SK-N-SH (cell line): ENCODE data around the gene RWDD3. TPM values are rescaled to one million over a fixed set of nuclear protein-coding genes. Genes with fewer than 3 reads are reported as not detected.

Experiments used
- CTCF ChIA-PET: fragments of 300-600, 350-600 bp; formaldehyde crosslinking; extraction: SDS; loops from one replicate; lab custom pipeline; 2021; lab: Yijun Ruan, JAX
- POLR2A ChIA-PET: fragments of 350-600 bp; sonication (Branson Sonifier 250); formaldehyde crosslinking; extraction: SDS; loops from one replicate; lab custom pipeline; 2020; ENCODE audit warnings: antibody characterized with exemption, inconsistent platforms; lab: Yijun Ruan, JAX
- DNase-seq: peaks from one replicate; pipeline ENCODE4 v3.0.0; 2012
- H2AFZ ChIP-seq: fragments of 200-600 bp; sonication (generic); 2 replicates; pipeline ENCODE4 v1.8.1; 2016; ENCODE audit warnings: antibody characterized with exemption, mild to moderate bottlenecking, low read depth
- H3F3A ChIP-seq: fragments of 200-600 bp; sonication (generic); replicated peaks from 2 replicates; pipeline ENCODE3; 2016; ENCODE audit warnings: antibody characterized with exemption, mild to moderate bottlenecking; ENCODE audit not compliant: insufficient read depth
- H3K27ac ChIP-seq, 2 experiments: fragments of 200-500 bp in 1 of 2; fragments of 200-600 bp in 1 of 2; sonication (Bioruptor generic) in 1 of 2; sonication (generic), shearing (Covaris generic) in 1 of 2; 2 replicates each; pipeline versions ENCODE4 v1.5.1 to v1.6.1; 2014 to 2016; ENCODE audit warnings: low read depth in 2 of 2, inconsistent platforms in 1 of 2, low read length in 1 of 2, mild to moderate bottlenecking in 1 of 2, mixed read lengths in 1 of 2
- H3K27me3 ChIP-seq: fragments of 200-600 bp; sonication (generic), shearing (Covaris generic); 2 replicates; pipeline ENCODE4 v1.6.1; 2016; ENCODE audit warnings: mixed run types; ENCODE audit not compliant: insufficient read depth
- H3K36me3 ChIP-seq, 2 experiments: fragments of 200-500 bp in 1 of 2; fragments of 200-600 bp in 1 of 2; sonication (Bioruptor generic) in 1 of 2; sonication (generic) in 1 of 2; replicated peaks in 1 of 2; 2 replicates each; pipeline versions ENCODE3 to v1.5.1; 2014 to 2016; ENCODE audit warnings: low read length in 1 of 2, mild to moderate bottlenecking in 1 of 2; ENCODE audit not compliant: insufficient read depth in 2 of 2, control insufficient read depth in 1 of 2
- H3K4me1 ChIP-seq, 2 experiments: fragments of 200-500 bp in 1 of 2; fragments of 200-600 bp in 1 of 2; sonication (Bioruptor generic) in 1 of 2; sonication (generic), shearing (Covaris generic) in 1 of 2; 2 replicates each; pipeline versions ENCODE4 v1.5.1 to v1.6.1; 2014 to 2016; ENCODE audit warnings: low read depth in 1 of 2, low read length in 1 of 2, mixed run types in 1 of 2; ENCODE audit not compliant: insufficient read depth in 2 of 2, control insufficient read depth in 1 of 2
- H3K4me2 ChIP-seq: fragments of 200-600 bp; sonication (generic), shearing (Covaris generic); 2 replicates; pipeline ENCODE4 v1.6.1; 2017; ENCODE audit warnings: mixed run types
- H3K4me3 ChIP-seq, 2 experiments: fragments of 200-500 bp in 1 of 2; fragments of 200-600 bp in 1 of 2; sonication (Bioruptor generic) in 1 of 2; sonication (generic), shearing (Covaris generic) in 1 of 2; 2 replicates each; pipeline versions ENCODE4 v1.5.1 to v1.8.1; 2014 to 2016; ENCODE audit warnings: low read depth in 2 of 2, inconsistent platforms in 1 of 2, low read length in 1 of 2, mild to moderate bottlenecking in 1 of 2, mixed read lengths in 1 of 2, moderate library complexity in 1 of 2
- H3K79me2 ChIP-seq: fragments of 200-600 bp; sonication (generic); 2 replicates; pipeline ENCODE4 v1.8.1; 2017; ENCODE audit warnings: mild to moderate bottlenecking; ENCODE audit not compliant: insufficient read depth
- H3K9ac ChIP-seq: fragments of 200-600 bp; sonication (generic); 2 replicates; pipeline ENCODE4 v1.6.1; 2017; ENCODE audit warnings: mixed run types
- H3K9me2 ChIP-seq: fragments of 200-600 bp; sonication (generic); 2 replicates; pipeline ENCODE4 v1.6.1; 2017; ENCODE audit warnings: mixed run types
- H3K9me3 ChIP-seq: fragments of 200-600 bp; sonication (generic); 2 replicates; pipeline ENCODE4 v1.6.1; 2017; ENCODE audit warnings: mixed run types, mild to moderate bottlenecking, moderate library complexity
- H4K20me1 ChIP-seq: fragments of 200-600 bp; sonication (generic); 2 replicates; pipeline ENCODE4 v1.6.1; 2017; ENCODE audit warnings: mild to moderate bottlenecking, mixed run types; ENCODE audit not compliant: insufficient read depth
- CHD2 ChIP-seq: fragments of 150-350 bp; IDR thresholded peaks from 2 replicates; pipeline ENCODE4 v1.6.1; 2018; ENCODE audit warnings: low read length; ENCODE audit not compliant: partially characterized antibody
- EZH2phosphoT487 ChIP-seq: fragments of 200-600 bp; sonication (generic); IDR thresholded peaks from 2 replicates; pipeline ENCODE4 v1.6.1; 2017; ENCODE audit warnings: low read depth, mixed run types, mild to moderate bottlenecking, antibody characterized with exemption, moderate library complexity, borderline replicate concordance
- FOXJ3 ChIP-seq: sonication (generic); formaldehyde crosslinking; IDR thresholded peaks from 2 replicates; pipeline ENCODE4 v1.5.1; 2020; ENCODE audit warnings: mild to moderate bottlenecking, missing genetic modification reagents
- FOXM1 ChIP-seq: IDR thresholded peaks from 2 replicates; pipeline ENCODE4 v1.4.0; 2012; ENCODE audit warnings: low read depth, mild to moderate bottlenecking
- GATA2 ChIP-seq: sonication (generic); formaldehyde crosslinking; IDR thresholded peaks from 2 replicates; pipeline ENCODE4 v1.5.0; 2020; ENCODE audit warnings: mild to moderate bottlenecking, missing genetic modification reagents
- MEF2A ChIP-seq: IDR thresholded peaks from 2 replicates; pipeline ENCODE4 v1.4.0; 2012; ENCODE audit warnings: low read depth, borderline replicate concordance
- NRF1 ChIP-seq: IDR thresholded peaks from 2 replicates; pipeline ENCODE4 v1.6.1; 2012; ENCODE audit warnings: low read depth, mild to moderate bottlenecking, low read length
- POLR2AphosphoS5 ChIP-seq: IDR thresholded peaks from 2 replicates; pipeline ENCODE4 v1.6.1; 2012; ENCODE audit warnings: low read depth, low read length
- RCOR1 ChIP-seq: fragments of 150-350 bp; IDR thresholded peaks from 2 replicates; pipeline ENCODE4 v1.6.1; 2017; ENCODE audit warnings: antibody characterized with exemption, low read length
- RXRA ChIP-seq: IDR thresholded peaks from 2 replicates; pipeline ENCODE4 v1.4.0; 2012; ENCODE audit warnings: low read depth, mild to moderate bottlenecking, borderline replicate concordance
- YY1 ChIP-seq: IDR thresholded peaks from 2 replicates; pipeline ENCODE4 v1.4.0; 2012; ENCODE audit warnings: low read depth, mild to moderate bottlenecking
- WGBS: methylation state at CpG from one replicate; pipeline ENCODE4 v1.1.6; 2017; ENCODE audit warnings: low lambda C conversion rate; 5-methylcytosine and 5-hydroxymethylcytosine counted together
- polyA plus RNA-seq, 3 experiments: library from polyadenylated mRNA; depleted of rRNA; stranded (reverse); fragments of >200 nt; gene quantifications; 2 replicates each; pipeline ENCODE4 v1.2.3, GENCODE V29; 2012
- TF ChIP-seq, protein P1 (sequence below): fragments of 150-350 bp; IDR thresholded peaks from 2 replicates; pipeline ENCODE4 v1.6.1; 2017; ENCODE audit warnings: antibody characterized with exemption, low read length, low read depth, borderline replicate concordance
- TF ChIP-seq, protein P2 (sequence below): IDR thresholded peaks from 2 replicates; pipeline ENCODE4 v1.6.1; 2012; ENCODE audit warnings: mild to moderate bottlenecking, low read depth, low read length, moderate library complexity
- TF ChIP-seq, protein P3 (sequence below): IDR thresholded peaks from 2 replicates; pipeline ENCODE4 v1.4.0; 2012; ENCODE audit warnings: low read depth, borderline replicate concordance
- TF ChIP-seq, protein P4 (sequence below): IDR thresholded peaks from 2 replicates; pipeline ENCODE4 v1.4.0; 2012; ENCODE audit warnings: low read depth

Gene RWDD3
- polyA plus RNA-seq, 1 of the 3 experiments (the other 2 are of a cell fraction): 11.9 TPM

DNA sequence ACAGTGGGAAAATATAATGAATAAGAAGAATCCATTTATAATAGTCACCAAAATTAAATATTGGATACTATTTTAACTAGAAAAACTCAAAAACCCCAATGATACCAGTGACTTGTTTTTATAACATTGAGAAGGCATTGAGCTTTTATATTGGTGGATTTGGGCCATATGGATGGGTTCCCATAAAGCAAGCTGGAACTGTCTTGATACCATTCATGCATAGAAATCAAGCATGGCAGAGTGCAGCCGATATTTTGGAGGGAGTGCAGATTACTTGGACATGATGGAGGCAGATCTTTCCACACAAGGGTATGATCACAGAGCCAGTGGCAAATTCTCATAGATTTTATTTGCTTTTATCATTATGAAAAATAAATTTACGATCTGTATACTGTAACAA is 3.8 kb upstream of the RWDD3 start:
- Histone ChIP-seq H3K4me2 (no peak overlapping the region), H2AFZ (no peak overlapping the region), H3K27ac (no peak overlapping the region), H3K4me1 (peaks cover 0 to 7% of the 10 kb centered on the region in 2 experiments; a peak in 2 of 4 replicates), H3F3A (no peaks in the 10 kb centered on the region), H3K36me3 (no peaks in the 10 kb centered on the region), H3K9me3 (no peaks in the 10 kb centered on the region), H3K27me3 (no peaks in the 10 kb centered on the region), H3K9me2 (no peaks in the 10 kb centered on the region), H4K20me1 (no peaks in the 10 kb centered on the region), H3K9ac (no peak overlapping the region)
- WGBS: 92% methylated on average over 2 of the region's 2 CpGs
- POLR2A ChIA-PET: no interaction called here
- CTCF ChIA-PET: interaction anchor here (1.0 kb wide), 1 partner anchor 189 kb away, joined by 3 read pairs; no protein-coding TSS in a partner anchor
- no peak for DNase-seq
- TF ChIP-seq CHD2 (no peak), GATA2 (CRISPR knock-in tag) (no peak), FOXM1 (no peak), RCOR1 (no peak), POLR2AphosphoS5 (no peak), NRF1 (no peak), MEF2A (no peak), RXRA (no peak), FOXJ3 (CRISPR knock-in tag) (no peak), YY1 (no peak), EZH2phosphoT487 (no peak)
- TF ChIP-seq, protein P1, sequence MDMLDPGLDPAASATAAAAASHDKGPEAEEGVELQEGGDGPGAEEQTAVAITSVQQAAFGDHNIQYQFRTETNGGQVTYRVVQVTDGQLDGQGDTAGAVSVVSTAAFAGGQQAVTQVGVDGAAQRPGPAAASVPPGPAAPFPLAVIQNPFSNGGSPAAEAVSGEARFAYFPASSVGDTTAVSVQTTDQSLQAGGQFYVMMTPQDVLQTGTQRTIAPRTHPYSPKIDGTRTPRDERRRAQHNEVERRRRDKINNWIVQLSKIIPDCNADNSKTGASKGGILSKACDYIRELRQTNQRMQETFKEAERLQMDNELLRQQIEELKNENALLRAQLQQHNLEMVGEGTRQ: no peak
- TF ChIP-seq, protein P2, sequence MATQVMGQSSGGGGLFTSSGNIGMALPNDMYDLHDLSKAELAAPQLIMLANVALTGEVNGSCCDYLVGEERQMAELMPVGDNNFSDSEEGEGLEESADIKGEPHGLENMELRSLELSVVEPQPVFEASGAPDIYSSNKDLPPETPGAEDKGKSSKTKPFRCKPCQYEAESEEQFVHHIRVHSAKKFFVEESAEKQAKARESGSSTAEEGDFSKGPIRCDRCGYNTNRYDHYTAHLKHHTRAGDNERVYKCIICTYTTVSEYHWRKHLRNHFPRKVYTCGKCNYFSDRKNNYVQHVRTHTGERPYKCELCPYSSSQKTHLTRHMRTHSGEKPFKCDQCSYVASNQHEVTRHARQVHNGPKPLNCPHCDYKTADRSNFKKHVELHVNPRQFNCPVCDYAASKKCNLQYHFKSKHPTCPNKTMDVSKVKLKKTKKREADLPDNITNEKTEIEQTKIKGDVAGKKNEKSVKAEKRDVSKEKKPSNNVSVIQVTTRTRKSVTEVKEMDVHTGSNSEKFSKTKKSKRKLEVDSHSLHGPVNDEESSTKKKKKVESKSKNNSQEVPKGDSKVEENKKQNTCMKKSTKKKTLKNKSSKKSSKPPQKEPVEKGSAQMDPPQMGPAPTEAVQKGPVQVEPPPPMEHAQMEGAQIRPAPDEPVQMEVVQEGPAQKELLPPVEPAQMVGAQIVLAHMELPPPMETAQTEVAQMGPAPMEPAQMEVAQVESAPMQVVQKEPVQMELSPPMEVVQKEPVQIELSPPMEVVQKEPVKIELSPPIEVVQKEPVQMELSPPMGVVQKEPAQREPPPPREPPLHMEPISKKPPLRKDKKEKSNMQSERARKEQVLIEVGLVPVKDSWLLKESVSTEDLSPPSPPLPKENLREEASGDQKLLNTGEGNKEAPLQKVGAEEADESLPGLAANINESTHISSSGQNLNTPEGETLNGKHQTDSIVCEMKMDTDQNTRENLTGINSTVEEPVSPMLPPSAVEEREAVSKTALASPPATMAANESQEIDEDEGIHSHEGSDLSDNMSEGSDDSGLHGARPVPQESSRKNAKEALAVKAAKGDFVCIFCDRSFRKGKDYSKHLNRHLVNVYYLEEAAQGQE: no peak
- TF ChIP-seq, protein P3, sequence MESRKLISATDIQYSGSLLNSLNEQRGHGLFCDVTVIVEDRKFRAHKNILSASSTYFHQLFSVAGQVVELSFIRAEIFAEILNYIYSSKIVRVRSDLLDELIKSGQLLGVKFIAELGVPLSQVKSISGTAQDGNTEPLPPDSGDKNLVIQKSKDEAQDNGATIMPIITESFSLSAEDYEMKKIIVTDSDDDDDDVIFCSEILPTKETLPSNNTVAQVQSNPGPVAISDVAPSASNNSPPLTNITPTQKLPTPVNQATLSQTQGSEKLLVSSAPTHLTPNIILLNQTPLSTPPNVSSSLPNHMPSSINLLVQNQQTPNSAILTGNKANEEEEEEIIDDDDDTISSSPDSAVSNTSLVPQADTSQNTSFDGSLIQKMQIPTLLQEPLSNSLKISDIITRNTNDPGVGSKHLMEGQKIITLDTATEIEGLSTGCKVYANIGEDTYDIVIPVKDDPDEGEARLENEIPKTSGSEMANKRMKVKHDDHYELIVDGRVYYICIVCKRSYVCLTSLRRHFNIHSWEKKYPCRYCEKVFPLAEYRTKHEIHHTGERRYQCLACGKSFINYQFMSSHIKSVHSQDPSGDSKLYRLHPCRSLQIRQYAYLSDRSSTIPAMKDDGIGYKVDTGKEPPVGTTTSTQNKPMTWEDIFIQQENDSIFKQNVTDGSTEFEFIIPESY: no peak
- TF ChIP-seq, protein P4, sequence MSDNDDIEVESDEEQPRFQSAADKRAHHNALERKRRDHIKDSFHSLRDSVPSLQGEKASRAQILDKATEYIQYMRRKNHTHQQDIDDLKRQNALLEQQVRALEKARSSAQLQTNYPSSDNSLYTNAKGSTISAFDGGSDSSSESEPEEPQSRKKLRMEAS: no peak
- TF ChIP-seq, all 33 proteins: peak for 0
- no peak overlapping the region for H3K4me3 ChIP-seq
- H3K79me2 ChIP-seq: peaks cover 10% of the 10 kb centered on the region
